Activated CD4-positive, alpha-beta T cell treated with anti-CD3 and anti-CD28 coated beads, Interleukin-2, amount 50 U/mL, for 4 hours (primary cell): ENCODE data around the gene BBS9.
"Not testable (repeated sequence)": the region's sequence is repeated elsewhere in the genome, so short reads cannot be mapped to it uniquely, and the experiment has no call there.

Experiments used
- DNase-seq, 2 experiments: peaks; one replicate each; pipeline ENCODE4 v3.0.0-alpha.2; 2020

The BBS9 gene

GRCh38 chr7:33201821-33202220 lies 72.5 kb downstream of the BBS9 start:
- no peak for DNase-seq

GRCh38 chr7:33210958-33211357 lies 81.6 kb downstream of the BBS9 start:
- DNase-seq, result no peak

GRCh38 chr7:33212144-33212543 lies 82.8 kb downstream of the BBS9 start:
- no peak for DNase-seq

- DNase-seq, result no peak
These were observed 86.6 kb downstream of the BBS9 start for GRCh38 chr7:33215992-33216391.

GRCh38 chr7:33217595-33217994 lies 88.2 kb downstream of the BBS9 start:
- no peak for DNase-seq

- DNase-seq, result not testable (repeated sequence)
These were observed 89.6 kb downstream of the BBS9 start for GRCh38 chr7:33218841-33219535.

- DNase-seq, result no peak
These were observed 90.9 kb downstream of the BBS9 start for GRCh38 chr7:33220231-33220630.

GRCh38 chr7:33221390-33221789 lies 92.0 kb downstream of the BBS9 start:
- DNase-seq, result no peak

- no peak for DNase-seq
These were observed 103.3 kb downstream of the BBS9 start for GRCh38 chr7:33232632-33233145.

- no peak for DNase-seq
These were observed 104.3 kb downstream of the BBS9 start for GRCh38 chr7:33233659-33234058.

GRCh38 chr7:33237036-33237435 lies 107.7 kb downstream of the BBS9 start:
- DNase-seq, result no peak

GRCh38 chr7:33243319-33243881 lies 114.0 kb downstream of the BBS9 start:
- DNase-seq, result no peak

GRCh38 chr7:33248671-33249070 lies 119.3 kb downstream of the BBS9 start:
- DNase-seq, result no peak

- DNase-seq, result no peak
These were observed 121.1 kb downstream of the BBS9 start for GRCh38 chr7:33250421-33250871.

- DNase-seq, result no peak
These were observed 121.9 kb downstream of the BBS9 start for GRCh38 chr7:33251301-33251700.

- no peak for DNase-seq
These were observed 129.2 kb downstream of the BBS9 start for GRCh38 chr7:33258491-33258951.

GRCh38 chr7:33261585-33261984 lies 132.2 kb downstream of the BBS9 start:
- no peak for DNase-seq

GRCh38 chr7:33262476-33262875 lies 133.1 kb downstream of the BBS9 start:
- DNase-seq, result no peak

GRCh38 chr7:33271839-33272371 lies 142.5 kb downstream of the BBS9 start:
- DNase-seq, result not testable (repeated sequence)

- DNase-seq, result no peak
These were observed 144.0 kb downstream of the BBS9 start for GRCh38 chr7:33273356-33273755.

GRCh38 chr7:33276325-33276724 lies 147.0 kb downstream of the BBS9 start:
- DNase-seq, result no peak

- DNase-seq, result no peak
These were observed 147.4 kb downstream of the BBS9 start for GRCh38 chr7:33276729-33277128.

GRCh38 chr7:33278095-33278494 lies 148.7 kb downstream of the BBS9 start:
- no peak for DNase-seq

GRCh38 chr7:33286501-33286900 lies 157.1 kb downstream of the BBS9 start:
- DNase-seq, result no peak
